ENCODE measurements around the gene LMLN.

DNA sequence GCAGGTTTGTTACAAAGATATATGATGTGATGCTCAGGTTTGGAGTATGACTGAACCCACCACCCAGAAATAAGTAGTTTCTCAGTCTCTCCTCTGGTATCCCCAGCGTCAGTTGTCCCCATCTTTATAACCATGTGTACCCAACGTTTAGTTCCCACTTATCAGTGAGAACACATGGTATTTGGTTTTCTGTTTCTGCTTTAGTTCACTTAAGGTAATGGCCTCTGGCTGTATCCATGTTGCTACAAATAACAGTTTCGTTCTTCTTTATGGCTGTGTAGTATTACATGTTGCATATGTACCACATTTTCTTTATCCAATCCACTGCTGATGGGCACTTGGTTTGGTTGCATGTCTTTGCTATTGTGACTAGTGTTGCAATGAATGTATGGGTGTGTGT lies 132.3 kb downstream of the LMLN start:
- TF ChIP-seq CTCF (optimal IDR thresholded peaks at IDR 0.05 in 1 of 3, IDR thresholded peaks at IDR 0.05 in 1 of 3, conservative IDR thresholded peaks at IDR 0.05 in 1 of 3; ENCODE audit: extremely low read depth in 1 of 3, insufficient read depth in 2 of 3, low read length in 3 of 3) (no peak), EZH2 (IDR thresholded peaks at IDR 0.05; ENCODE audit: low read length) (no peak)

Measured in keratinocyte (primary cell).